Measurements from ENCODE around the gene PURB. TPM values are rescaled to one million over a fixed set of nuclear protein-coding genes. Genes with fewer than 3 reads are reported as not detected.
A peak's percentile ranks its signal among the peaks of the same experiment; 100 is the strongest.
"Not testable (repeated sequence)": the region's sequence is repeated elsewhere in the genome, so short reads cannot be mapped to it uniquely, and the experiment has no call there.

Gene PURB
- total RNA-seq, 1 donor from 2014 or later = 44.3 TPM

DNA sequence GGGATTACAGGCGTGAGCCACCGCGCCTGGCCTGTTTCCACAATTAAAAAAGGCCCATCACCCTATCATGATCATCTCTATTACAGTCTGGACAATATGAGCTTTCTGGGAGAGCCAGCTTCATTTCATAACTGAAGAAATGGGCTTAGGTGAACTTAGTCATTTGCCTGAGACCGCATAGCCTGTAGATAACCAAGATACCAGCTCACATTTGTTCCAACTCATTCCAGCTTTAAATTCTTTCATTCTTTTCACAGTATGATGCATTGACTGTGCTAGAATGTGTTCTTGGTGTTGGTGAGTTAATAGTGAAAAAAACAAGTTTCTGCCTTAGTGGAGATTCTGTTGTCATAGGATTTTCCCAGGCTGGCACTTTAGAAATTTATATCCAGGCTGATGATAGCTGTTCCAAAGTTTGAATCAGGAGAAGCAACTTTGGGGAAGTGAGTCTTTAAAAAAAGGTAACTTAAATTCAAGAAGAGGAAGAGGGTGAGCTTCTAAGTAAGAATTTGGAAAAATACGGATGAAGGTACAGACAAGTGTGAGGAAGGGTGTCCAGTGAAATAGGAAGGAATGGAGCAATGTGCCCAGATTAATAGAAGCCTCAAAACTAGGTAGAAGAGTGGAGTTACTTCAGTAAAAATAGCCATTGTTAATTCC, 35.3 kb downstream of the PURB start:
- DNase-seq = no peak

DNA sequence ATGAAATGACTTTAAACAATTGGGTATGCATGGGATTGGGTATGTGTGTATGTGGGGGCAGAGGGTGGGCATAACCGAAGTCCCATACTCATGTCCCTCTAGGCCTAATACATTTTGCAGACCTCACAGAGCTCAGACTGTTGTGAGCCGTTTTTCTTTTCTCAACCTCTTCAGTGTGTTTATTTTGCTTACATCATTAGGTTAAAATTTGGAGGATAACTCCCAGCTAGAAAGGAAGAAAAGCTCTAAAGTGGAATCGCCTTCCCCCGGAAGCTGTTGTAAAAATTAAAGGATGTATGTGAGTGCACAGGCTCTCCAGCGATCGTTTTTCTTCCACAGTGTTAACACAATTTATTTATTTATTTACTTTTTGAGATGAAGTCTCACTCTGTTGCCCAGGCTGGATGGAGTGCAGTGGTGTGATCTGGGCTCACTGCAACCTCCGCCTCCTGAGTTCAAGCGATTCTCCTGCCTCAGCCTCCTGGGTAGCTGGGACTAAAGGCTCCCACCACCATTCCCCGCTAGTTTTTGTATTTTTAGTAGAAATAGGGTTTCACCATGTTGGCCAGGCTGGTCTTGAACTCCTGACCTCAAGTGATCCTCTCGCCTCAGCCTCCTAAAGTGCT, 36.0 kb downstream of the PURB start:
- no peak for DNase-seq

GRCh38 chr7:44847920-44848634, 37.3 kb downstream of the PURB start, which contains the start of gene H2AZ2:
TSS of gene H2AZ2 (minus strand) at chr7:44848087. CDS start at chr7:44847971, 116 bp downstream.
- peak; percentile 99 for DNase-seq

GRCh38 chr7:44847509-44847919, 37.8 kb downstream of the PURB start:
- DNase-seq = peak; percentile 85

DNA sequence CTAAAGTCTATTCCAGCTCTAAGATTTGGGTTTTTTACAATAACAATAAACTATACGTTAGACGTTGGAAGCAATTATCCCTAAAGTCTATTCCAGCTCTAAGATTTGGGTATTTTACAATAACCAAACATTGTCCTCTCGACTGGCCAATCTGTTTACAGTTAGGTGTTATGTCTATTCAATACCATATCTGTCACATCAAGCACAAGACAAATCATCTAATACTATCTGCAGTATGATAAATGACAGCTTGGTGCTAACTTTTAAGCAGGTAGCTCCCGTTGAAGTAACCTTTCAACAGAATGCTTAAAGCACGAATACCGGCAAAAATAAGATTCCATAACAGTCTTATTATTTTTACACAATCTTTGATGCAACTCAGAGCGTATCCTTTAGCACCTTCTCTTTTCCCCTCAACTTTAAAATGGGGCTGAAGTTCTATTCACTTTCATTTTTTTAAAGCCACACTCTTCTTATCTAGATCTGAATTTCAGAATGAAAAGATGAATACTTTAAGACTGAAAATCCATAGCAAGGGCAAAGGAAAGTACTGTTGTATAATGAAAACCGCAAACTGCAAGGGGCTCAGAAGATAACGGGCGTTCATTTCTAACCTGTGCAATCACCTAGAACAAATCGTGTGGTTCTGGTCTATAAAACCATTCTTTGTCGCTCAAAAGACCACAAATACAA, 38.4 kb downstream of the PURB start:
- DNase-seq = no peak

DNA sequence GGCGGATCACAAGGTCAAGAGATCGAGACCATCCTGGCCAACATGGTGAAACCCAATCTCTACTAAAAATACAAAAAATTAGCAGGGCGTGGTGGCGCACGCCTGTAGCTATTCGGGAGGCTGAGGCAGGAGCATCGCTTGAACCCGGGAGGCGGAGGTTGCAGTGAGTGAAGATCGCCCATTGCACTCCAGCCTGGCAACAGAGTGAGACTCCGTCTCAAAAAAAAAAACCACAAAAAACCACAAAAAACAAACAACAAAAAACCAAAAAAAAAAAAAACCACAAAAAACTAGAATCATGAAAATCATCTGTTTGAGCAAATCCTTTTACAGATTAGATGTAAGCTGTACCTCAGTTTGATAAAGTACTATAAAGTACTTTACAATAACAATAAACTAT, 38.9 kb downstream of the PURB start:
- DNase-seq = not testable (repeated sequence)

GRCh38 chr7:44845451-44845850, 39.9 kb downstream of the PURB start:
- DNase-seq = no peak

DNA sequence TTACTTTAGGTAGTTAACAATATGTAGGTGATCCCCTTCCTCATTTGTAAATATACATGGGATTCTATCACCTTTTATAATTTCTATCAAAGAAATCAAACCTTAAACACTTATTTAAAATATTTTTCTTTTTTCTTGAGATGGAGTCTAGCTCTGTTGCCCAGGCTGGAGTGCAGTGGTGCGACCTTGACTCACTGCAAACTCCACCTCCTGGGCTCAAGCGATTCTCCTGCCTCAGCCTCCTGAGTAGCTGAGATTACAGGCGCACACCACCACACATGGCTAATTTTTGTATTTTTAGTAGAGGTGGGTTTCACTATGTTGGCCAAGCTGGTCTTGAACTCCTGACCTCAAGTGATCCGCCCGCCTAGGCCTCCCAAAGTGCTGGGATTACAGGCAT, 41.9 kb downstream of the PURB start:
- not testable (repeated sequence) for DNase-seq

- DNase-seq = not testable (repeated sequence)
Observed at GRCh38 chr7:44842675-44843074, 42.7 kb downstream of the PURB start.

GRCh38 chr7:44838751-44839150, 46.6 kb downstream of the PURB start:
- DNase-seq = no peak

GRCh38 chr7:44827567-44827966, 57.8 kb downstream of the PURB start:
- no peak for DNase-seq

Other genes starting within 250 kb of the PURB start
- gene ZMIZ2, start 136.7 kb downstream of the PURB start, total RNA-seq = 12.6 TPM
- gene PPIA, start 88.8 kb downstream of the PURB start, total RNA-seq = 882 TPM
- gene H2AZ2, start 37.4 kb downstream of the PURB start, total RNA-seq = 246 TPM
- 0.47 TPM for gene MYO1G, start 93.5 kb upstream of the PURB start, total RNA-seq
- 23.4 TPM for gene CCM2, start 114.7 kb upstream of the PURB start, total RNA-seq
- gene NACAD, start 203.4 kb upstream of the PURB start, total RNA-seq = 5.5 TPM
- 47.4 TPM for gene TBRG4, start 226.2 kb upstream of the PURB start, total RNA-seq

Data from occipital lobe (tissue), 2 donors.